Large intestine (tissue), 3 donors: ENCODE results near the gene U2AF1. TPM values are rescaled to one million over a fixed set of nuclear protein-coding genes. Genes with fewer than 3 reads are reported as not detected.
"Not testable (repeated sequence)": the region's sequence is repeated elsewhere in the genome, so short reads cannot be mapped to it uniquely, and the experiment has no call there.

Experiments
- DNase-seq, 2 donors: peaks; one replicate each; pipeline versions ENCODE4 v3.0.0 to v3.0.0-alpha.2; 2013
- H3K27ac ChIP-seq: one replicate; pipeline ENCODE4 v1.5.1; 2013; ENCODE audit warnings: low read length
- H3K27me3 ChIP-seq: 2 replicates; pipeline ENCODE4 v1.6.1; 2013; ENCODE audit warnings: low read length; ENCODE audit not compliant: control insufficient read depth, insufficient read depth
- H3K36me3 ChIP-seq: 2 replicates; pipeline ENCODE4 v1.6.1; 2013; ENCODE audit warnings: low read length; ENCODE audit not compliant: control insufficient read depth, insufficient read depth
- H3K4me1 ChIP-seq: one replicate; pipeline ENCODE4 v1.6.1; 2013; ENCODE audit warnings: low read length; ENCODE audit not compliant: control insufficient read depth, insufficient read depth
- H3K4me3 ChIP-seq: one replicate; pipeline ENCODE4 v1.5.1; 2013; ENCODE audit warnings: low read length
- H3K9me3 ChIP-seq: one replicate; pipeline ENCODE4 v1.6.1; 2013; ENCODE audit warnings: mild to moderate bottlenecking, low read depth, low read length, moderate library complexity; ENCODE audit not compliant: control insufficient read depth
- WGBS: methylation state at CpG from one replicate; pipeline ENCODE4 v1.1.5; 2013; ENCODE audit warnings: low lambda C conversion rate; ENCODE audit not compliant: insufficient coverage; 5-methylcytosine and 5-hydroxymethylcytosine counted together
- polyA plus RNA-seq: library from polyadenylated mRNA; unstranded; fragments of 120-200 nt; gene quantifications from one replicate; pipeline ENCODE4 v1.2.1, GENCODE V29; 2013

U2AF1 gene
- polyA plus RNA-seq, 1 donor: 52.1 TPM

GRCh38 chr21:43090947-43091346, 16.4 kb downstream of the U2AF1 start:
- H3K4me1 ChIP-seq, DNase-seq, H3K9me3 ChIP-seq, H3K27ac ChIP-seq, H3K36me3 ChIP-seq, H3K4me3 ChIP-seq, H3K27me3 ChIP-seq: not testable (repeated sequence)
- WGBS: no CpG with 5 or more reads among the region's 3 CpGs

- not testable (repeated sequence) for DNase-seq, H3K4me3 ChIP-seq, H3K9me3 ChIP-seq, H3K36me3 ChIP-seq, H3K27me3 ChIP-seq, H3K4me1 ChIP-seq, H3K27ac ChIP-seq
- WGBS: no CpG with 5 or more reads among the region's 17 CpGs
Observed at GRCh38 chr21:43089463-43089862, 17.9 kb downstream of the U2AF1 start.

GRCh38 chr21:43082587-43083300, 24.6 kb downstream of the U2AF1 start:
- DNase-seq, H3K4me3 ChIP-seq, H3K9me3 ChIP-seq, H3K27ac ChIP-seq, H3K27me3 ChIP-seq, H3K36me3 ChIP-seq, H3K4me1 ChIP-seq: not testable (repeated sequence)
- WGBS: no CpG with 5 or more reads among the region's 24 CpGs

GRCh38 chr21:43076643-43077042, 30.7 kb downstream of the U2AF1 start:
- H3K4me1 ChIP-seq, H3K27me3 ChIP-seq, DNase-seq, H3K4me3 ChIP-seq, H3K9me3 ChIP-seq, H3K36me3 ChIP-seq, H3K27ac ChIP-seq: not testable (repeated sequence)
- no CpG with 5 or more reads among the region's 28 CpGs for WGBS

GRCh38 chr21:43076023-43076637, 31.2 kb downstream of the U2AF1 start:
- not testable (repeated sequence) for DNase-seq, H3K36me3 ChIP-seq
- WGBS: no CpG with 5 or more reads among the region's 77 CpGs

GRCh38 chr21:43075170-43076022, 32.0 kb downstream of the U2AF1 start, which contains the start of gene CBS:
Gene CBS (minus strand): TSS chr21:43075835. CDS start chr21:43072193, 3,642 bp downstream.
- not testable (repeated sequence) for H3K27me3 ChIP-seq, H3K36me3 ChIP-seq, H3K4me1 ChIP-seq, H3K27ac ChIP-seq, H3K4me3 ChIP-seq, DNase-seq, H3K9me3 ChIP-seq
- WGBS: no CpG with 5 or more reads among the region's 84 CpGs

More at GRCh38 chr21:43076023-43076637, 31.2 kb downstream of the U2AF1 start:
- not testable (repeated sequence) for H3K27me3 ChIP-seq, H3K9me3 ChIP-seq, H3K4me3 ChIP-seq, H3K4me1 ChIP-seq, H3K27ac ChIP-seq

GRCh38 chr21:43074401-43075169, 32.8 kb downstream of the U2AF1 start:
- H3K4me1 ChIP-seq, H3K27ac ChIP-seq, H3K27me3 ChIP-seq, DNase-seq, H3K9me3 ChIP-seq, H3K36me3 ChIP-seq, H3K4me3 ChIP-seq: not testable (repeated sequence)
- WGBS: no CpG with 5 or more reads among the region's 74 CpGs

GRCh38 chr21:43072742-43073141, 34.6 kb downstream of the U2AF1 start:
- not testable (repeated sequence) for H3K36me3 ChIP-seq, DNase-seq, H3K4me3 ChIP-seq, H3K27ac ChIP-seq, H3K27me3 ChIP-seq, H3K9me3 ChIP-seq, H3K4me1 ChIP-seq
- no CpG with 5 or more reads among the region's 11 CpGs for WGBS

GRCh38 chr21:43069682-43070081, 37.7 kb downstream of the U2AF1 start:
- H3K27ac ChIP-seq, H3K27me3 ChIP-seq: not testable (repeated sequence)
- no CpG with 5 or more reads among the region's 10 CpGs for WGBS

GRCh38 chr21:43068065-43068464, 39.3 kb downstream of the U2AF1 start:
- H3K4me3 ChIP-seq, DNase-seq, H3K9me3 ChIP-seq, H3K27me3 ChIP-seq, H3K36me3 ChIP-seq, H3K27ac ChIP-seq, H3K4me1 ChIP-seq: not testable (repeated sequence)
- WGBS: no CpG with 5 or more reads among the region's 12 CpGs

More at GRCh38 chr21:43069682-43070081, 37.7 kb downstream of the U2AF1 start:
- H3K9me3 ChIP-seq, DNase-seq, H3K4me3 ChIP-seq, H3K4me1 ChIP-seq, H3K36me3 ChIP-seq: not testable (repeated sequence)
